ENCODE data around the gene BPHL. TPM values are rescaled to one million over a fixed set of nuclear protein-coding genes. Genes with fewer than 3 reads are reported as not detected.

Gene BPHL
- total RNA-seq, 1 experiment from 2014 or later: 48.7 TPM

GRCh38 chr6:3190779-3191178 lies 72.3 kb downstream of the BPHL start:
- no CpG with 5 or more reads among the region's 5 CpGs for WGBS (ENCODE audit: extremely low coverage, insufficient read length, low lambda C conversion rate)
- no peak overlapping the region for H3K4me2 ChIP-seq (ENCODE audit: insufficient read depth, insufficient read length, low read length)
- H3K18ac ChIP-seq (ENCODE audit: insufficient read length, low read depth, low read length): no peak overlapping the region

More at GRCh38 chr6:3190779-3191178, 72.3 kb downstream of the BPHL start:
- Histone ChIP-seq H2BK5ac (ENCODE audit: insufficient read length, low read length) (no peak overlapping the region), H3K23ac (ENCODE audit: insufficient read length, low read depth, low read length) (no peak overlapping the region), H3K9me3 (ENCODE audit: control insufficient read depth, low read depth, low read length) (no peaks in the 10 kb centered on the region), H3K23me2 (ENCODE audit: insufficient read length, low read depth, low read length, poor library complexity, severe bottlenecking) (no peaks in the 10 kb centered on the region), H4K8ac (replicated peaks; ENCODE audit: insufficient read length, low read depth, low read length) (no peak overlapping the region), H2BK20ac (ENCODE audit: low read depth, low read length, poor library complexity, severe bottlenecking) (no peak overlapping the region), H3K14ac (ENCODE audit: insufficient read depth, low read length) (no peak overlapping the region), H3T11ph (ENCODE audit: low read length) (no peak overlapping the region), H2AFZ (ENCODE audit: low read length) (no peak overlapping the region), H3K4ac (ENCODE audit: low read depth, low read length) (no peak overlapping the region), H3K56ac (ENCODE audit: insufficient read length, low read depth, low read length) (no peak overlapping the region), H3K4me1 (ENCODE audit: insufficient read depth, low read length) (peaks cover 12% of the 10 kb centered on the region), H3K27ac (ENCODE audit: insufficient read length, low read depth, low read length) (no peak overlapping the region), H2BK120ac (ENCODE audit: low read depth, low read length, poor library complexity, severe bottlenecking) (no peak overlapping the region), H2BK15ac (ENCODE audit: low read depth, low read length) (no peak overlapping the region), H3K9ac (ENCODE audit: extremely low read depth, insufficient read length, low read length) (no peak overlapping the region), H4K5ac (ENCODE audit: insufficient read length, low read depth, low read length) (no peak overlapping the region), H3K79me1 (ENCODE audit: insufficient read depth, low read depth, low read length, poor library complexity, severe bottlenecking) (no peaks in the 10 kb centered on the region), H4K20me1 (ENCODE audit: control insufficient read depth, insufficient read depth, insufficient read length) (no peaks in the 10 kb centered on the region), H4K91ac (ENCODE audit: insufficient read length, low read depth, low read length) (no peak overlapping the region), H3K79me2 (ENCODE audit: insufficient read depth, low read length) (no peaks in the 10 kb centered on the region), H2BK12ac (ENCODE audit: insufficient read length, low read depth, low read length) (no peak overlapping the region), H2AK5ac (ENCODE audit: insufficient read length, low read length) (no peak overlapping the region), H3K27me3 (ENCODE audit: insufficient read depth, low read length) (no peaks in the 10 kb centered on the region)
- Mint-ChIP-seq H3K4me1 (peaks cover 15 to 16% of the 10 kb centered on the region in 2 experiments), H3K27ac (no peak overlapping the region), H3K9me3 (peaks cover 0 to 6% of the 10 kb centered on the region in 2 experiments; a peak in 3 of 5 replicates), H3K27me3 (ENCODE audit: low read depth) (no peaks in the 10 kb centered on the region), H3K36me3 (ENCODE audit: insufficient read depth in 1 of 3, low read depth in 3 of 3) (peaks cover 5 to 8% (median 6%) of the 10 kb centered on the region in 3 experiments; a peak in 5 of 7 replicates), H3K4me3 (no peak overlapping the region)
- DNase-seq: no peak
- no peak for TF ChIP-seq CTCF (conservative IDR thresholded peaks at IDR 0.05)

Measured in H9 (cell line).